CMK (cell line): ENCODE results near the gene RSPH10B.
"Not testable (repeated sequence)": the region's sequence is repeated elsewhere in the genome, so short reads cannot be mapped to it uniquely, and the experiment has no call there.

Source experiments
- DNase-seq: peaks from one replicate; pipeline ENCODE4 v3.0.0-alpha.2; 2010; ENCODE audit warnings: low read depth

Gene RSPH10B

DNA sequence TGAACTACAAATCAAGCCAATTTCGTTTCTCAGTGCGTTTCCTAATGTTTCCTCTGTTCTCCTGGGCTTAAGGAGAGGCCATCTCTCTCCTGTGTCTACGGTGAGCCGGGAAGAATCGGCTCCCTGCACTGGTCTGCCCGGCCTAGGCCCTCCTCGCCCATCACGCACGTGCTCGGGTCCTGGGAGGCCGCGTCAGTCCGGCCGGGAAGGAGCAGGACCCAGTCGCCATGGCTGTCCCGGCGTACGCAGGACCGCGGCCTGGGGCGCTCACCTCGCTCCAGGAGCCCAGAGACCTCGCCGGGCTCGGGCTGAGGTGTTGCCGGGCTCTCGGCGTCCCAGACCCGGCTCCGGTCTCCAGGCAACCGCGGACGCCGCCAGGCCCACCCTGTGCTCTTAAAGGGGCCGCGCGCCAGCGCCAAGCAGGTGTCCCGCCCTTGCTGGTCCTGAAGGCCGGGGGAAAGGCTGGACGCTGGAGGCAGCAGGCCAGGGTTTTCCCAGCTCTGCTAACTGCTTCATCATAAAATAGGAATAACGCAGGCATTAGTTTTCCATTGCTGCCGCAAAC, at the start of gene RSPH10B:
RSPH10B (minus strand) TSS at position 343 of the 565 bp plus-strand sequence. CDS start 3,573 bp downstream, outside the sequence.
- DNase-seq, result not testable (repeated sequence)

- no peak for DNase-seq
These were observed 46.1 kb upstream of the RSPH10B start for GRCh38 chr7:6016653-6016966.

DNA sequence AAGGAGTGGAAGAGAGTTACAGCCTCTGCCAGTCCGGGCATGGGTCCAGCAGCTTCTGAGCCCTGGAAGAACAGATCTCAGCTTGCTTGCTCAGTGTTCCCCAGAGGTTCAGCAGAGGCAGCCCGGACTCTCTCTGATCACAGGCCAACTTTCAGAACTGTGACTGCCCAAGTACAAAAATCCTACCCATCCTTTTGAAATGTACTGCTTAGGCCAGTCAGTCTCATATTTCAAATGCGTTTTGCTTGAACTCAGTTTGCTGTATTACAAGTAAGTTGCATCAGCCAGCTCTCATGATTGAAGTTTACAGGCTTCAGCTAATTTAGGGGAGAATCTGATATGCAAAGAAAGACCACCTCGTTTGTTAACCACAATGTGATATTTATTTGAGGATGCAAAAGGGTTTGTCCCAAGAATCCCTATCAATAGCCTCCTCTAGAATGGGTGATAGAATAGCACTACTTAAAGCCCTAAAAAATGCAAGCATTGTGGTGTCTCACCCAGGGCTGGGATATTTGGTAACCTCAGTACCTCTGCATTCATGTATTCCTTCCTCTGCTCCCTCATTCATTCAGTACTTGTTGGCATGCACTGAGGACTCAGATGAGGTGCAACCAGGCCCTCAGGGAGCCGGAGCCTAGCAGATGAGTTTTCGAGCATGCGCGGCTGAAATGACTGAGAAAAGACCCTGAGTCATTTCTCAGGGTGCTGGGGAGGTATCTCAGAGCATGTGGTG, 45.6 kb upstream of the RSPH10B start:
- no peak for DNase-seq

- DNase-seq, result no peak
These were observed 42.0 kb upstream of the RSPH10B start for GRCh38 chr7:6012355-6013104.

- no peak for DNase-seq
These were observed 41.1 kb upstream of the RSPH10B start for GRCh38 chr7:6011541-6011940.

- not testable (repeated sequence) for DNase-seq
These were observed 39.9 kb upstream of the RSPH10B start for GRCh38 chr7:6010370-6010769.

- peak; percentile 88 for DNase-seq
These were observed 38.5 kb upstream of the RSPH10B start, which contains the start of the genes AIMP2 and PMS2 for GRCh38 chr7:6008668-6009611. TSS of gene AIMP2 (plus strand) at chr7:6009272. CDS start at chr7:6009364, 92 bp downstream. TSS of gene PMS2 (minus strand) at chr7:6009049. CDS start at chr7:6009019, 30 bp downstream.

DNA sequence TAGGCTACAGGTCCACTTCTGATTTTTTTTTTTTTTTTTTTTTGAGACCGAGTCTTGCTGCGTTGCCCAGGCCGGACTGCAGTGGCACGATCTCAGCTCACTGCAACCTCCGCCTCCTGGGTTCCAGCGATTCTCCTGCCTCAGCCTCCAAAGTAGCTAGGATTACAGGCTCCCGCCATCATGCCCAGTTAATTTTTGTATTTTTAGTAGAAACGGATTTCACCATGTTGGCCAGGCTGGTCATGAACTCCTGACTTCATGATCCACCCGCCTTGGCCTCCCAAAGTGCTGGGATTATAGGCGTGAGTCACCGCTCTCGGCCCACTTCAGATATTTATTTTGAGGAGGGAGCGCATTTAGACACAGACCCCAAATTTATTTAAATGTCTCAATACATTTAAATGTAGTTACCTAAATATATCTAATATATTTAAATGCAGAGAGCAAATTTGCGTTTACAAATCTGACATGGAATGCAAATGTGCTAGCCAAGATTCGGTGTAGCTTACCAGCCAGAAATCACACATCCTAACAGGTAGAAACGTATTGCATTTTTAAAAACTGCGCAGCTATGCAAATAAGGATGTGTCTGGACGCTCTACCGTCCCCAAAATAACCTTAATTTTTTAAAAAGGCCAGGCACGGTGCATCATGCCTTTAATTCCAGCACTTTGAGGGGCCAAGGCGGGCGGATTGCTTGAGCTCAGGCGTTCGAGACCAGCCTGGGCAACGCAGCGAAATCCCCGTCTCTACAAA, 37.5 kb upstream of the RSPH10B start:
- not testable (repeated sequence) for DNase-seq

- no peak for DNase-seq
These were observed 36.9 kb upstream of the RSPH10B start for GRCh38 chr7:6007386-6007785.

DNA sequence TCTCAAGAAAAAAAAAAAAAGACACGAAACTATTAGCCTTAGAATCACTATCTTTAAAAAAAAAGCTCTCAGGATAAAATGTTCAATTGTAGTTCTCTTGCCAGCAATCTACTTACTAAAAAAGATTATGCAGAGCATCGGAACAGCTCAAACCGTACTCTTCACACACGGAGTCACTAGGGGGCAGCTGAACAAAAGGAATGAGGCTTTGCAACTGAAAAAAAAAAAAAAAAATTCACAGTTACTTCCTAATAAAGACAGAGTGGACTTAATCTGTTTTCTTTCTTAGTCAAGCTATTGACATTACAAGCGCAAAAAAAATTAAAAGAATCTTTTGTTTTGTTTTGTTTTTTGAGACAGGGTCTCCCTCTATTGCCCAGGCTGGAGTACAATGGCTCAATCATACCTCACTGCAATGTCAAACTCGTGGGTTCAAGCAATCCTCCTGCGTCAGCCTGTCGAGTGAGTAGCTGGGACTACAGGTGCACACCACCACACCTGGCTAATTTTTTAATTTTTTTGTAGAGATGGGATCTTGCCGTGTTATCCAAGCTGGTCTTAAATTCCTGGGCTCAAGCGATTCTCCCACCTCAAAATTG, 26.8 kb upstream of the RSPH10B start:
- DNase-seq, result peak; percentile 14

- not testable (repeated sequence) for DNase-seq
These were observed 16.6 kb upstream of the RSPH10B start for GRCh38 chr7:5987061-5987460.

DNA sequence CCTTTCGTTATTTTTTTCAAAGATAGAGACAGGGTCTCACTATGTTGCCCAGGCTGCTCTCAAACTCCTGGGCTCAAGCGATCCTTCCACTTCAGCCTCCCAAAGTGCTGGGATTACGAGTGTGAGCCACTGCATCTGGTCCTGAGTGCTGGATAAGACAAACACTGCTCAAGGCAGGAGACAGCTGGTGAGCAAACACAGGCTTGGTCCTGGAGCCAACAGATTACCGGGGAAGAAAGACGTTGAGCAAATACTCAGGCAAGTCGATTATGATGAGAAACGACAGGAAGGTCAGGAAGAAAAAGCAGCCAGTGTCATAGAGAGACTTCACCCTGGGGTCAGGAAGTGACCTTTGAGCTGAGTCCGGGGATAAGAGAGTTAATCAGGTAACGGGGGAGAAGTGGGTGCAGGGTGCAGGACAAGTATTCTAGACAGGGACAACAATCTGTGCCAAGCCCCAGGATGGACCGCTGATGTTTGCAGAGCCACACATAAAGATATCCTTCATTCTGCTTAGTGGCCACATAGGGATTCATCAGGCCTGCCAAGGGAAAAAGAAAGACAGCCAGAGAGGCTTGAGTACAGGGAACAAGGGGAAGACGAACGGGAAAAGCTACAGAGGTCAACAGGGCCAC, 9.3 kb upstream of the RSPH10B start:
- not testable (repeated sequence) for DNase-seq

DNA sequence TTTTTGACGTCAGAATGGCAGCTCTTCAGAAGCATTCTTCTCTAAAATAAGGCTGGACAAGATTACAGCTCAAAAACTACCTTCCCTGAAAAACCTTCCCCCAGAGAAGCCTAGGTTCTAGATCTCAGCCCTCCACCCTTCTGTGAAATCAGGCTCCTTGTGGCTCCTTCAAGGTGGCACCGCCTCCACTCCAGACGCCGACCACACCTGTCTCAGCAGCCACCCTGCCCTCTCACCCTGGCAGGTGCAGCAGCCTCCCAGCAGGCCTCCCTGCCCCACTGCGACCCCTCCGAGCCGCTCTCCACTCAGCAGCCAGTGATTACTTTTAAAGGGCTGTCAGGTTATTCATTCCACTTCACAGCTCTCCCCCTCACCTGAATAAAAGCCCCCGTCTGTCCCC, 3.1 kb upstream of the RSPH10B start:
- not testable (repeated sequence) for DNase-seq

DNA sequence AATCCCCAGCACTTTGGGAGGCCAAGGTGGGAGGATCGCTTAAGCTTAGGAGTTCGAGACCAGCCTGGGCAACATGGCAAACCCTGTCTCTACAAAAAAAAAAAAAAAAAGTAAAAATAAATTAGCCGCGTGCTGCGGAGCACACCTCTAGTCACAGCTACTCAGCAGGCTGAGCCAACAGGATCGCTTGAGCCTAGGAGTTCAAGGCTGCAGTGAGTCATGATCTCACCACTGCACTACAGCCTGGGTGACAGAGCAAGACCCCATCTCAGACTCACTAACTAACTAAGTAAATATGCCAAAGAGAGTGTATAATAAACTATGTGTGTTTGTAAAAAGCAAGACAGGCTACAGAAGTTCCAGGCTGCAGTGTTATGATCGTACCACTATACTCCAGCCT, 6.7 kb downstream of the RSPH10B start:
- DNase-seq, result not testable (repeated sequence)

GRCh38 chr7:5963205-5963604, 7.3 kb downstream of the RSPH10B start:
- DNase-seq, result not testable (repeated sequence)

- not testable (repeated sequence) for DNase-seq
These were observed 35.5 kb downstream of the RSPH10B start for GRCh38 chr7:5934945-5935450.

DNA sequence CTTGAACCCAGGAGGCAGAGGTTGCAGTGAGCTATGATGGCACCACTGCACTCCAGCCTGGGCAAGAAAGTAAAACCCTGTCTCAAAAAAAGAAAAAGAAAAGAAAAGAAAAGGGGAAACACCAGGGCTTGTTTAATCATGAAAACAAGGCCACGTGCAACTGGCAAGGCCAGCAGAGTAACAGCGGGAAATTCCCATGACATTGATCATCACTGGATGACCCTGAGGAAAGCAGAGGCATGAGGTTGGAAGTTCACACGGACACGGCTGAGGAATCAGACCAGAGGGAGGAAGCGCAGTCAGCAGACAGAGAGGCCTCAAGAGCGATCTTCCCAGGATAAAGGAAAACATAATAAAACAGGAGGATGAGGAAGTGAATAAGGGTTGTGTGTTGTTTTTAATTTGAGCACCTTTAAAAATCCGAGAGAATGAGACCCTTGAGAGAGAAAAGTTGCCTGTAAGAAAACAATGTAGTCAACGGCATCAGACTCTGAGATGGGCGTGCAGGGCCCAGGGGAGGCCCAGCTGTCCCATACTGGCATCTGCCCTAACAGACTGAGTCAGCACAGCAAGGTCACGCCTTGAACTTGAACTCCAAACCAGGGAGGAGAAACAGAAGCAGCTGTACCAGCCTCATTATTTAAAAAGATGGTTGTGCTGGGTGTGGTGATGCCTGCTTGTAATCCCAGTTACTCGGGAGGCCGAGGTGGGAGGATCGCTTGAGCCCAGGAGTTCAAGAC, 38.4 kb downstream of the RSPH10B start:
- DNase-seq, result not testable (repeated sequence)

GRCh38 chr7:5931250-5931649, 39.2 kb downstream of the RSPH10B start:
- DNase-seq, result not testable (repeated sequence)

- DNase-seq, result not testable (repeated sequence)
These were observed 40.2 kb downstream of the RSPH10B start for GRCh38 chr7:5930290-5930689.
